WTC11 (cell line): Measurements from ENCODE around the gene PHC1.
"Not testable (repeated sequence)": the region's sequence is repeated elsewhere in the genome, so short reads cannot be mapped to it uniquely, and the experiment has no call there.

Experiments
- FOXJ3 ChIP-seq: sonication (generic); formaldehyde crosslinking; IDR thresholded peaks from 2 replicates; pipeline ENCODE4 v1.9.0; 2021; ENCODE audit warnings: missing genetic modification reagents, mild to moderate bottlenecking, borderline replicate concordance
- ZNF138 ChIP-seq: sonication (generic); formaldehyde crosslinking; conservative IDR thresholded peaks from 2 replicates; pipeline ENCODE4 v1.8.1; 2022; ENCODE audit warnings: mild to moderate bottlenecking, moderate library complexity, missing genetic modification reagents
- TF ChIP-seq, protein P1 (sequence below): fragments of 200-600 bp; IDR thresholded peaks from 2 replicates; pipeline ENCODE4 v1.8.0; 2022; ENCODE audit warnings: antibody characterized with exemption
- TF ChIP-seq, protein P2 (sequence below): sonication (generic); formaldehyde crosslinking; IDR thresholded peaks from 2 replicates; pipeline ENCODE4 v1.8.1; 2023; ENCODE audit warnings: mild to moderate bottlenecking, missing genetic modification reagents, moderate library complexity
- TF ChIP-seq, protein P3 (sequence below): sonication (generic); formaldehyde crosslinking; conservative IDR thresholded peaks from 2 replicates; pipeline ENCODE4 v1.8.1; 2022; ENCODE audit warnings: mild to moderate bottlenecking, missing genetic modification reagents
- TF ChIP-seq, protein P4 (sequence below): sonication (generic); formaldehyde crosslinking; conservative IDR thresholded peaks from 2 replicates; pipeline ENCODE4 v1.8.1; 2023; ENCODE audit warnings: mild to moderate bottlenecking, low read depth, missing genetic modification reagents, moderate library complexity

DNA sequence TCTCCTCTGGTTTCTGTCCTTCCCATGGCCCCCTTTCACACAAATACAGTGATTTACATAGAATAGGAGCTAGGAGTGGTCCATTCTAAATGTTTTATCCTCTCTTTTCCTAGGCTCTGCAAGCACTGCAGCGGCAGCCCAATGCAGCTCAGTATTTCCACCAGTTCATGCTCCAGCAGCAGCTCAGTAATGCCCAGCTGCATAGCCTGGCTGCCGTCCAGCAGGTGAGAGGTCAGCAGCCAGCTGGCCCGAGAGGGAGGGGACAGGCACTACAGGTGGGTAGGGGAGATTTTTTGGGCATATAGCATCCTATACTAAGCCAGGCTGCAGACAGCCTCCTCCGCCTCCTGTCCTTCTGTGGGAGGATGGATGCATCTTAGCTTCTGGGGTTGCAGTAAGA is 5.3 kb downstream of the PHC1 start:
- TF ChIP-seq, protein P1, sequence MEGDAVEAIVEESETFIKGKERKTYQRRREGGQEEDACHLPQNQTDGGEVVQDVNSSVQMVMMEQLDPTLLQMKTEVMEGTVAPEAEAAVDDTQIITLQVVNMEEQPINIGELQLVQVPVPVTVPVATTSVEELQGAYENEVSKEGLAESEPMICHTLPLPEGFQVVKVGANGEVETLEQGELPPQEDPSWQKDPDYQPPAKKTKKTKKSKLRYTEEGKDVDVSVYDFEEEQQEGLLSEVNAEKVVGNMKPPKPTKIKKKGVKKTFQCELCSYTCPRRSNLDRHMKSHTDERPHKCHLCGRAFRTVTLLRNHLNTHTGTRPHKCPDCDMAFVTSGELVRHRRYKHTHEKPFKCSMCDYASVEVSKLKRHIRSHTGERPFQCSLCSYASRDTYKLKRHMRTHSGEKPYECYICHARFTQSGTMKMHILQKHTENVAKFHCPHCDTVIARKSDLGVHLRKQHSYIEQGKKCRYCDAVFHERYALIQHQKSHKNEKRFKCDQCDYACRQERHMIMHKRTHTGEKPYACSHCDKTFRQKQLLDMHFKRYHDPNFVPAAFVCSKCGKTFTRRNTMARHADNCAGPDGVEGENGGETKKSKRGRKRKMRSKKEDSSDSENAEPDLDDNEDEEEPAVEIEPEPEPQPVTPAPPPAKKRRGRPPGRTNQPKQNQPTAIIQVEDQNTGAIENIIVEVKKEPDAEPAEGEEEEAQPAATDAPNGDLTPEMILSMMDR, result not testable (repeated sequence)
- TF ChIP-seq FOXJ3, ZNF138 (CRISPR knock-in tag): not testable (repeated sequence)
- TF ChIP-seq, protein P2, sequence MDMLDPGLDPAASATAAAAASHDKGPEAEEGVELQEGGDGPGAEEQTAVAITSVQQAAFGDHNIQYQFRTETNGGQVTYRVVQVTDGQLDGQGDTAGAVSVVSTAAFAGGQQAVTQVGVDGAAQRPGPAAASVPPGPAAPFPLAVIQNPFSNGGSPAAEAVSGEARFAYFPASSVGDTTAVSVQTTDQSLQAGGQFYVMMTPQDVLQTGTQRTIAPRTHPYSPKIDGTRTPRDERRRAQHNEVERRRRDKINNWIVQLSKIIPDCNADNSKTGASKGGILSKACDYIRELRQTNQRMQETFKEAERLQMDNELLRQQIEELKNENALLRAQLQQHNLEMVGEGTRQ (CRISPR knock-in tag), result not testable (repeated sequence)
- TF ChIP-seq, protein P3, sequence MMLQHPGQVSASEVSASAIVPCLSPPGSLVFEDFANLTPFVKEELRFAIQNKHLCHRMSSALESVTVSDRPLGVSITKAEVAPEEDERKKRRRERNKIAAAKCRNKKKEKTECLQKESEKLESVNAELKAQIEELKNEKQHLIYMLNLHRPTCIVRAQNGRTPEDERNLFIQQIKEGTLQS, result not testable (repeated sequence)
- TF ChIP-seq, protein P4, sequence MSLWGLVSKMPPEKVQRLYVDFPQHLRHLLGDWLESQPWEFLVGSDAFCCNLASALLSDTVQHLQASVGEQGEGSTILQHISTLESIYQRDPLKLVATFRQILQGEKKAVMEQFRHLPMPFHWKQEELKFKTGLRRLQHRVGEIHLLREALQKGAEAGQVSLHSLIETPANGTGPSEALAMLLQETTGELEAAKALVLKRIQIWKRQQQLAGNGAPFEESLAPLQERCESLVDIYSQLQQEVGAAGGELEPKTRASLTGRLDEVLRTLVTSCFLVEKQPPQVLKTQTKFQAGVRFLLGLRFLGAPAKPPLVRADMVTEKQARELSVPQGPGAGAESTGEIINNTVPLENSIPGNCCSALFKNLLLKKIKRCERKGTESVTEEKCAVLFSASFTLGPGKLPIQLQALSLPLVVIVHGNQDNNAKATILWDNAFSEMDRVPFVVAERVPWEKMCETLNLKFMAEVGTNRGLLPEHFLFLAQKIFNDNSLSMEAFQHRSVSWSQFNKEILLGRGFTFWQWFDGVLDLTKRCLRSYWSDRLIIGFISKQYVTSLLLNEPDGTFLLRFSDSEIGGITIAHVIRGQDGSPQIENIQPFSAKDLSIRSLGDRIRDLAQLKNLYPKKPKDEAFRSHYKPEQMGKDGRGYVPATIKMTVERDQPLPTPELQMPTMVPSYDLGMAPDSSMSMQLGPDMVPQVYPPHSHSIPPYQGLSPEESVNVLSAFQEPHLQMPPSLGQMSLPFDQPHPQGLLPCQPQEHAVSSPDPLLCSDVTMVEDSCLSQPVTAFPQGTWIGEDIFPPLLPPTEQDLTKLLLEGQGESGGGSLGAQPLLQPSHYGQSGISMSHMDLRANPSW (CRISPR knock-in tag), result not testable (repeated sequence)
